HepG2 (cell line): ENCODE results near the gene E2F1. TPM values are rescaled to one million over a fixed set of nuclear protein-coding genes. Genes with fewer than 3 reads are reported as not detected.
A peak's percentile ranks its signal among the peaks of the same experiment; 100 is the strongest.

Experiments used
- ATAD3A ChIP-seq: sonication (generic); formaldehyde crosslinking; IDR thresholded peaks from 2 replicates; pipeline ENCODE4 v1.4.0; 2020; ENCODE audit warnings: missing genetic modification reagents
- CENPX ChIP-seq: sonication (generic); formaldehyde crosslinking; IDR thresholded peaks from 2 replicates; pipeline ENCODE4 v1.9.0; 2021; ENCODE audit warnings: mild to moderate bottlenecking, missing genetic modification reagents, moderate library complexity
- EEA1 ChIP-seq: sonication (generic); formaldehyde crosslinking; IDR thresholded peaks from 2 replicates; pipeline ENCODE4 v1.5.1; 2020; ENCODE audit warnings: mild to moderate bottlenecking, missing genetic modification reagents, borderline replicate concordance
- ERF ChIP-seq: IDR thresholded peaks from 2 replicates; pipeline ENCODE4 v1.6.1; 2018; ENCODE audit warnings: missing biosample characterization, missing genetic modification reagents
- FIP1L1 ChIP-seq: fragments of 200-400 bp; formaldehyde crosslinking; IDR thresholded peaks from 2 replicates; pipeline ENCODE4 v1.6.1; 2018; ENCODE audit warnings: low read depth, mild to moderate bottlenecking, low read length, moderate library complexity, borderline replicate concordance; ENCODE audit not compliant: insufficient read depth
- GATAD1 ChIP-seq: IDR thresholded peaks from 2 replicates; pipeline ENCODE4 v1.6.1; 2016; ENCODE audit warnings: missing genetic modification reagents, missing compliant biosample characterization
- GTF3A ChIP-seq: sonication (generic); formaldehyde crosslinking; conservative IDR thresholded peaks from 2 replicates; pipeline ENCODE4 v1.4.0; 2020; ENCODE audit warnings: mild to moderate bottlenecking, missing genetic modification reagents
- KDM2A ChIP-seq: sonication (generic); formaldehyde crosslinking; IDR thresholded peaks from 2 replicates; pipeline ENCODE4 v1.4.0; 2020; ENCODE audit warnings: low read depth, missing genetic modification reagents, borderline replicate concordance
- ONECUT2 ChIP-seq: sonication (generic); formaldehyde crosslinking; IDR thresholded peaks from 2 replicates; pipeline ENCODE4 v1.4.0; 2020; ENCODE audit warnings: missing genetic modification reagents
- PCBP2 ChIP-seq: fragments of 200-400 bp; formaldehyde crosslinking; optimal IDR thresholded peaks from 2 replicates; pipeline ENCODE3; 2018; ENCODE audit warnings: low read length, low read depth; ENCODE audit not compliant: poor library complexity, severe bottlenecking
- POLR2A ChIP-seq, 2 experiments: IDR thresholded peaks; 2 replicates each; pipeline ENCODE4 v1.6.1; 2011; ENCODE audit warnings: low read depth in 2 of 2, low read length in 2 of 2, mild to moderate bottlenecking in 1 of 2, moderate library complexity in 1 of 2; ENCODE audit not compliant: insufficient read depth in 1 of 2
- RARA ChIP-seq: IDR thresholded peaks from 2 replicates; pipeline ENCODE4 v1.6.1; 2016; ENCODE audit warnings: missing genetic modification reagents, missing compliant biosample characterization
- RBAK ChIP-seq: sonication (generic); formaldehyde crosslinking; IDR thresholded peaks from 2 replicates; pipeline ENCODE4 v1.5.1; 2020; ENCODE audit warnings: mild to moderate bottlenecking, missing genetic modification reagents
- ZFP36L2 ChIP-seq: sonication (generic); formaldehyde crosslinking; IDR thresholded peaks from 2 replicates; pipeline ENCODE4 v1.4.0; 2020; ENCODE audit warnings: missing genetic modification reagents
- ZMYM4 ChIP-seq: sonication (generic); formaldehyde crosslinking; IDR thresholded peaks from 2 replicates; pipeline ENCODE4 v1.8.1; 2023; ENCODE audit warnings: mild to moderate bottlenecking, missing genetic modification reagents
- ZNF280D ChIP-seq: sonication (generic); formaldehyde crosslinking; IDR thresholded peaks from 2 replicates; pipeline ENCODE4 v1.5.1; 2020; ENCODE audit warnings: mild to moderate bottlenecking, missing genetic modification reagents
- ZNF543 ChIP-seq: sonication (generic); formaldehyde crosslinking; IDR thresholded peaks from 2 replicates; pipeline ENCODE4 v1.4.0; 2020; ENCODE audit warnings: mild to moderate bottlenecking, missing genetic modification reagents
- ZNF572 ChIP-seq: sonication (generic); formaldehyde crosslinking; IDR thresholded peaks from 2 replicates; pipeline ENCODE4 v1.5.1; 2020; ENCODE audit warnings: mild to moderate bottlenecking, missing genetic modification reagents
- ZNF660 ChIP-seq: sonication (generic); formaldehyde crosslinking; IDR thresholded peaks from 2 replicates; pipeline ENCODE4 v1.5.1; 2020; ENCODE audit warnings: mild to moderate bottlenecking, low read depth, missing genetic modification reagents, borderline replicate concordance
- ZNF75D ChIP-seq: sonication (generic); formaldehyde crosslinking; IDR thresholded peaks from 2 replicates; pipeline ENCODE4 v1.8.1; 2023; ENCODE audit warnings: missing genetic modification reagents, mild to moderate bottlenecking, borderline replicate concordance
- polyA plus RNA-seq, 8 experiments: library from polyadenylated mRNA; depleted of rRNA in 3 of 8; stranded (reverse) in 7 of 8; unstranded in 1 of 8; fragments of >200 nt; fragmentation: Illumina TruSeq in 4 of 8; extraction: Trizol in 4 of 8; gene quantifications; 2 replicates each; pipeline versions ENCODE4 v1.2.1 to v1.2.3, GENCODE V29; 2011 to 2016; ENCODE audit warnings: low read depth in 4 of 8, missing spikeins in 1 of 8, mixed read lengths in 1 of 8; ENCODE audit not compliant: insufficient read depth in 1 of 8
- total RNA-seq, 5 experiments: library from RNA; depleted of rRNA; stranded (reverse); fragments of >200 nt; fragmentation: Illumina TruSeq; extraction: Trizol; gene quantifications; 2 replicates each; pipeline ENCODE4 v1.2.3, GENCODE V29; 2016; ENCODE audit warnings: low read depth in 1 of 5
- TF ChIP-seq, protein P1 (sequence below): sonication (generic); formaldehyde crosslinking; IDR thresholded peaks from 2 replicates; pipeline ENCODE4 v1.4.0; 2020; ENCODE audit warnings: missing genetic modification reagents
- TF ChIP-seq, protein P2 (sequence below): fragments of 450-650 bp; IDR thresholded peaks from 2 replicates; pipeline ENCODE4 v1.6.1; 2017; ENCODE audit warnings: mild to moderate bottlenecking
- TF ChIP-seq, protein P3 (sequence below): sonication (generic); formaldehyde crosslinking; IDR thresholded peaks from 2 replicates; pipeline ENCODE4 v1.4.0; 2020; ENCODE audit warnings: mild to moderate bottlenecking, missing genetic modification reagents

The E2F1 gene
- total and polyA plus RNA-seq, 2 of the 13 experiments (the other 11 are each of a cell fraction or from before 2014, with no cell fraction given), result 25.5 to 39.4 TPM

DNA sequence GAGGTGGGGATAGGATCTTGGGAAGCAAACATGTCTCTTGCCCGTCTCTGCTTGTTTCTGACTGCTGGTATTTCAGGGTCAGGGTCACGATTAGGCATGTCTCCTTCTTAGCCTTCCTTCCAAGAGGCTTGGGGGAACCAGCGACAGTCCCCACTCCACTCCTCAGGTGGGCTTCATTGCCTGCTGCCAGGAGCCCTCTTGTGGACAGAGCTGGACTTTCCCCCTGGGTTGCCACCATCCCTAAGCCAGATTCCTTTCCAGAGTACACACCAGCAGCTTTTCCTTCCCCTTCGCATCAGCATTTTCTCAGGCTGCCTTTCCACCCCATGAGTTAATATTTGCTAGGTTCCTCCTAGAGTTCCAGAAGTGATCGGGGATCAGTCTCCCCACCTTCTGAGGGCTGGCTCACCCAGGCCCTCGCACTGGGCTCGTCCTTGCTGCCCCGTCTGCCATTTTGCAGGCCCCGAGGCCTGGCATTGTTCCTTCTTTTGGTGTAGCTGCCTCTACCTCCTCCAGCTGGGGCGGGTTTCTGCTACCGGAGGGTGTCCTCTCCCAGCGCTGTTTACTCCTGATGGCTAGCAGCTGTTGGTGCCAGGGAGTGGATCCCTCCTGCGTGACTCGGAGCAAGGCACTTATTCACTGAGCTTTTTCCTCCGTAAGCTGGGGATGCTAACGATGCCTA, 32.8 kb downstream of the E2F1 start (continued):
- TF ChIP-seq GTF3A (no peak), KDM2A (peak; percentile 82), ZNF75D (no peak), ZNF543 (no peak), CENPX (CRISPR knock-in tag) (no peak), ZNF280D (no peak), ATAD3A (no peak), EEA1 (CRISPR knock-in tag) (no peak), ONECUT2 (CRISPR knock-in tag) (no peak), PCBP2 (no peak), ZNF660 (CRISPR knock-in tag) (no peak), RARA (CRISPR knock-in tag) (no peak), ZMYM4 (CRISPR knock-in tag) (peak; percentile 23; the same call in 1 of the 2 replicates), ZNF572 (CRISPR knock-in tag) (0 out of 2 replicates have a peak, but pooled peaks have one; percentile 8), POLR2A (IDR thresholded peaks at IDR 0.05; ENCODE audit: insufficient read depth in 1 of 2, low read depth in 2 of 2, low read length in 2 of 2) (peak in 1 of 2 experiments; percentile 66; a peak in 2 of 4 replicates), ZFP36L2 (CRISPR knock-in tag) (no peak), ERF (CRISPR knock-in tag) (peak; percentile 58; the same call in 1 of the 2 replicates), GATAD1 (no peak), FIP1L1 (no peak; the same call in 1 of the 2 replicates), RBAK (CRISPR knock-in tag) (no peak)
- TF ChIP-seq, protein P1, sequence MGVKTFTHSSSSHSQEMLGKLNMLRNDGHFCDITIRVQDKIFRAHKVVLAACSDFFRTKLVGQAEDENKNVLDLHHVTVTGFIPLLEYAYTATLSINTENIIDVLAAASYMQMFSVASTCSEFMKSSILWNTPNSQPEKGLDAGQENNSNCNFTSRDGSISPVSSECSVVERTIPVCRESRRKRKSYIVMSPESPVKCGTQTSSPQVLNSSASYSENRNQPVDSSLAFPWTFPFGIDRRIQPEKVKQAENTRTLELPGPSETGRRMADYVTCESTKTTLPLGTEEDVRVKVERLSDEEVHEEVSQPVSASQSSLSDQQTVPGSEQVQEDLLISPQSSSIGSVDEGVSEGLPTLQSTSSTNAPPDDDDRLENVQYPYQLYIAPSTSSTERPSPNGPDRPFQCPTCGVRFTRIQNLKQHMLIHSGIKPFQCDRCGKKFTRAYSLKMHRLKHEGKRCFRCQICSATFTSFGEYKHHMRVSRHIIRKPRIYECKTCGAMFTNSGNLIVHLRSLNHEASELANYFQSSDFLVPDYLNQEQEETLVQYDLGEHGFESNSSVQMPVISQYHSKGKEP (CRISPR knock-in tag), result no peak
- TF ChIP-seq, protein P2, sequence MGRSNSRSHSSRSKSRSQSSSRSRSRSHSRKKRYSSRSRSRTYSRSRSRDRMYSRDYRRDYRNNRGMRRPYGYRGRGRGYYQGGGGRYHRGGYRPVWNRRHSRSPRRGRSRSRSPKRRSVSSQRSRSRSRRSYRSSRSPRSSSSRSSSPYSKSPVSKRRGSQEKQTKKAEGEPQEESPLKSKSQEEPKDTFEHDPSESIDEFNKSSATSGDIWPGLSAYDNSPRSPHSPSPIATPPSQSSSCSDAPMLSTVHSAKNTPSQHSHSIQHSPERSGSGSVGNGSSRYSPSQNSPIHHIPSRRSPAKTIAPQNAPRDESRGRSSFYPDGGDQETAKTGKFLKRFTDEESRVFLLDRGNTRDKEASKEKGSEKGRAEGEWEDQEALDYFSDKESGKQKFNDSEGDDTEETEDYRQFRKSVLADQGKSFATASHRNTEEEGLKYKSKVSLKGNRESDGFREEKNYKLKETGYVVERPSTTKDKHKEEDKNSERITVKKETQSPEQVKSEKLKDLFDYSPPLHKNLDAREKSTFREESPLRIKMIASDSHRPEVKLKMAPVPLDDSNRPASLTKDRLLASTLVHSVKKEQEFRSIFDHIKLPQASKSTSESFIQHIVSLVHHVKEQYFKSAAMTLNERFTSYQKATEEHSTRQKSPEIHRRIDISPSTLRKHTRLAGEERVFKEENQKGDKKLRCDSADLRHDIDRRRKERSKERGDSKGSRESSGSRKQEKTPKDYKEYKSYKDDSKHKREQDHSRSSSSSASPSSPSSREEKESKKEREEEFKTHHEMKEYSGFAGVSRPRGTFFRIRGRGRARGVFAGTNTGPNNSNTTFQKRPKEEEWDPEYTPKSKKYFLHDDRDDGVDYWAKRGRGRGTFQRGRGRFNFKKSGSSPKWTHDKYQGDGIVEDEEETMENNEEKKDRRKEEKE, result no peak
- TF ChIP-seq, protein P3, sequence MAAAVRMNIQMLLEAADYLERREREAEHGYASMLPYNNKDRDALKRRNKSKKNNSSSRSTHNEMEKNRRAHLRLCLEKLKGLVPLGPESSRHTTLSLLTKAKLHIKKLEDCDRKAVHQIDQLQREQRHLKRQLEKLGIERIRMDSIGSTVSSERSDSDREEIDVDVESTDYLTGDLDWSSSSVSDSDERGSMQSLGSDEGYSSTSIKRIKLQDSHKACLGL (CRISPR knock-in tag), result 0 out of 2 replicates have a peak, but pooled peaks have one; percentile 24
